ENCODE measurements around the gene CLDN17.

DNA sequence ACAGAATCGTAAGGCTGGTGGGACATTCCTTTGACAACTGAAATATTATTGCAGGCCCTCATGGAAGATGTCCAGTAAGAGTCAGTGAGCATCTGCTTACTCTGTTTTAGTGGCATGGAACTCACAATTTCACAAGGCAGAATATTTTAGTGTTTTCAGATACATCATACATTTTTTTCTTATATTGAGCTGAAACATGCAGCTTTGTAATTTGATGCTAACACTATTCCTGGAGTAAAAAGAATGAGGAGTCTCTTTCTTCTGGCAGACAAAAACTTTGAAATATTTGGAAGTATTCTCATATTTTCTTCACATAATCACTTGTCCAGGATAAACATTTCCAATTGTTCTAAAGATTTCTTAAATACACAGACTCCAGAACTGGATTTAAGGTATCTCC lies 17.7 kb downstream of the CLDN17 start:
- TF ChIP-seq CTCF (IDR thresholded peaks at IDR 0.05) (no peak), POLR2AphosphoS5 (IDR thresholded peaks at IDR 0.05) (no peak)

Measured in sigmoid colon (tissue), 4 donors.